Fibroblast of skin of scalp (primary cell): ENCODE results near the gene GLI3.

Experiments
- DNase-seq: peaks from one replicate; pipeline ENCODE4 v3.0.0-alpha.2; 2013

GLI3 gene

GRCh38 chr7:42024537-42024936 lies 212.5 kb downstream of the GLI3 start:
- no peak for DNase-seq

GRCh38 chr7:42023262-42023661 lies 213.7 kb downstream of the GLI3 start:
- DNase-seq, result no peak

GRCh38 chr7:42022791-42023190 lies 214.2 kb downstream of the GLI3 start:
- DNase-seq, result no peak

- no peak for DNase-seq
Measured at GRCh38 chr7:42022056-42022455, 215.0 kb downstream of the GLI3 start.

GRCh38 chr7:42021631-42022030 lies 215.4 kb downstream of the GLI3 start:
- no peak for DNase-seq

- DNase-seq, result no peak
Measured at GRCh38 chr7:42020061-42020460, 216.9 kb downstream of the GLI3 start.

GRCh38 chr7:42017349-42017986 lies 219.5 kb downstream of the GLI3 start:
- no peak for DNase-seq

- no peak for DNase-seq
Measured at GRCh38 chr7:42016517-42016916, 220.5 kb downstream of the GLI3 start.

GRCh38 chr7:42014625-42015618 lies 222.1 kb downstream of the GLI3 start:
- DNase-seq, result peak; percentile 23

- no peak for DNase-seq
Measured at GRCh38 chr7:42012786-42013360, 224.1 kb downstream of the GLI3 start.

- no peak for DNase-seq
Measured at GRCh38 chr7:42012313-42012712, 224.7 kb downstream of the GLI3 start.

GRCh38 chr7:42011846-42012245 lies 225.2 kb downstream of the GLI3 start:
- DNase-seq, result no peak

GRCh38 chr7:42010751-42011150 lies 226.3 kb downstream of the GLI3 start:
- DNase-seq, result peak; percentile 12

GRCh38 chr7:42006801-42007513 lies 230.1 kb downstream of the GLI3 start:
- DNase-seq, result no peak

- DNase-seq, result no peak
Measured at GRCh38 chr7:42002654-42003053, 234.4 kb downstream of the GLI3 start.

GRCh38 chr7:41999736-42000283 lies 237.2 kb downstream of the GLI3 start:
- peak; percentile 36 for DNase-seq

GRCh38 chr7:41998041-41998440 lies 239.0 kb downstream of the GLI3 start:
- DNase-seq, result no peak

- no peak for DNase-seq
Measured at GRCh38 chr7:41997151-41997550, 239.9 kb downstream of the GLI3 start.

GRCh38 chr7:41996381-41997035 lies 240.5 kb downstream of the GLI3 start:
- DNase-seq, result peak; percentile 83

GRCh38 chr7:41995632-41996271 lies 241.3 kb downstream of the GLI3 start:
- DNase-seq, result no peak

- DNase-seq, result peak; percentile 85
Measured at GRCh38 chr7:41994746-41995110, 242.3 kb downstream of the GLI3 start.
